ENCODE measurements around the gene CRIP1.

Gene CRIP1

GRCh38 chr14:105490267-105490571, 3.5 kb downstream of the CRIP1 start:
- Mint-ChIP-seq H3K27me3 (peaks cover 6% of the 10 kb centered on the region), H3K4me1 (peaks cover 48% of the 10 kb centered on the region), H3K4me3 (peak overlapping the region; percentile 76 to 93), H3K27ac (no peak overlapping the region), H3K9me3 (no peaks in the 10 kb centered on the region)
- DNase-seq, result no peak
- peak; percentile 1 for ATAC-seq

GRCh38 chr14:105490572-105491365, 4.1 kb downstream of the CRIP1 start, which contains the start of gene TEDC1:
TEDC1 (plus strand) TSS chr14:105491246; CDS start chr14:105491376, 130 bp downstream.
- Mint-ChIP-seq H3K27me3 (peaks cover 6% of the 10 kb centered on the region), H3K27ac (peak within 1 kb of the TSS; percentile 92 to 94), H3K4me1 (peaks cover 43% of the 10 kb centered on the region), H3K4me3 (peak within 1 kb of the TSS; percentile 84 to 93), H3K9me3 (no peaks in the 10 kb centered on the region)
- peak; percentile 84 for ATAC-seq
- DNase-seq, result peak; percentile 99 to 100

GRCh38 chr14:105491366-105491973, 4.8 kb downstream of the CRIP1 start:
- Mint-ChIP-seq H3K4me3 (peak overlapping the region; percentile 84 to 93), H3K9me3 (no peaks in the 10 kb centered on the region), H3K27me3 (peaks cover 6% of the 10 kb centered on the region), H3K4me1 (peaks cover 36% of the 10 kb centered on the region), H3K27ac (peak overlapping the region; percentile 78 to 94)
- DNase-seq (peak; percentile 84 to 89), ATAC-seq (peak; percentile 6)

GRCh38 chr14:105492031-105492970, 5.6 kb downstream of the CRIP1 start:
- DNase-seq (no peak), ATAC-seq (no peak)
- Mint-ChIP-seq H3K4me1 (peaks cover 31% of the 10 kb centered on the region), H3K9me3 (no peaks in the 10 kb centered on the region), H3K27ac (peak overlapping the region in 1 of 2 donors; percentile 94), H3K27me3 (no peaks in the 10 kb centered on the region), H3K4me3 (peak overlapping the region; percentile 82 to 84)

GRCh38 chr14:105492971-105493871, 6.5 kb downstream of the CRIP1 start:
- H3K27me3 Mint-ChIP-seq, result no peaks in the 10 kb centered on the region
- peak overlapping the region; percentile 29 to 48 for H3K4me3 Mint-ChIP-seq
- no peak overlapping the region for H3K27ac Mint-ChIP-seq
- peaks cover 25% of the 10 kb centered on the region for H3K4me1 Mint-ChIP-seq
- DNase-seq (no peak), ATAC-seq (no peak)
- H3K9me3 Mint-ChIP-seq, result no peaks in the 10 kb centered on the region

- ATAC-seq (no peak), DNase-seq (no peak)
- no peak overlapping the region for H3K27ac Mint-ChIP-seq
- H3K4me3 Mint-ChIP-seq, result no peak overlapping the region
- H3K9me3 Mint-ChIP-seq, result no peaks in the 10 kb centered on the region
- peaks cover 17% of the 10 kb centered on the region for H3K4me1 Mint-ChIP-seq
- no peaks in the 10 kb centered on the region for H3K27me3 Mint-ChIP-seq
Measured at GRCh38 chr14:105493921-105494605, 7.4 kb downstream of the CRIP1 start.

GRCh38 chr14:105494606-105494929, 7.9 kb downstream of the CRIP1 start:
- Mint-ChIP-seq H3K27ac (no peak overlapping the region), H3K4me3 (no peak overlapping the region), H3K4me1 (peaks cover 12% of the 10 kb centered on the region), H3K9me3 (no peaks in the 10 kb centered on the region), H3K27me3 (no peaks in the 10 kb centered on the region)
- DNase-seq, result no peak
- ATAC-seq, result no peak

- Mint-ChIP-seq H3K4me1 (peaks cover 8% of the 10 kb centered on the region), H3K4me3 (no peak overlapping the region), H3K27ac (no peak overlapping the region), H3K27me3 (no peaks in the 10 kb centered on the region), H3K9me3 (no peaks in the 10 kb centered on the region)
- ATAC-seq (no peak), DNase-seq (no peak)
Measured at GRCh38 chr14:105495101-105495989, 8.7 kb downstream of the CRIP1 start.

- peaks cover 8% of the 10 kb centered on the region for H3K4me1 Mint-ChIP-seq
- H3K4me3 Mint-ChIP-seq, result no peak overlapping the region
- H3K9me3 Mint-ChIP-seq, result no peaks in the 10 kb centered on the region
- no peak for ATAC-seq
- H3K27me3 Mint-ChIP-seq, result no peaks in the 10 kb centered on the region
- no peak for DNase-seq
- peak overlapping the region in 1 of 2 donors; percentile 78 for H3K27ac Mint-ChIP-seq
Measured at GRCh38 chr14:105495990-105496830, 9.5 kb downstream of the CRIP1 start.

GRCh38 chr14:105496831-105497591, 10.3 kb downstream of the CRIP1 start:
- no peak for ATAC-seq
- DNase-seq, result no peak
- no peak overlapping the region for H3K27ac Mint-ChIP-seq
- peaks cover 3% of the 10 kb centered on the region for H3K4me1 Mint-ChIP-seq
- no peaks in the 10 kb centered on the region for H3K9me3 Mint-ChIP-seq
- no peak overlapping the region for H3K4me3 Mint-ChIP-seq
- H3K27me3 Mint-ChIP-seq, result no peaks in the 10 kb centered on the region

- ATAC-seq, result no peak
- H3K4me3 Mint-ChIP-seq, result no peak overlapping the region
- H3K27ac Mint-ChIP-seq, result no peak overlapping the region
- peaks cover 5% of the 10 kb centered on the region for H3K27me3 Mint-ChIP-seq
- no peak for DNase-seq
- no peaks in the 10 kb centered on the region for H3K9me3 Mint-ChIP-seq
- H3K4me1 Mint-ChIP-seq, result no peaks in the 10 kb centered on the region
Measured at GRCh38 chr14:105497671-105498429, 11.2 kb downstream of the CRIP1 start.

Measured in stimulated activated naive CD8-positive, alpha-beta T cell treated with anti-CD3 and anti-CD28 coated beads, Interleukin-15, amount 100 ng/mL, for 72 hours (primary cell).